Fibroblast of lung (primary cell): Measurements from ENCODE around the gene KLK7.

ENCODE experiments used
- EZH2 ChIP-seq: IDR thresholded peaks from 2 replicates; pipeline ENCODE4 v1.5.1; 2012; ENCODE audit warnings: low read length, control low read depth, mild to moderate bottlenecking; ENCODE audit errors: missing control alignments
- TF ChIP-seq, protein P1 (sequence below), 2 donors: IDR thresholded peaks in 1 of 2; conservative IDR thresholded peaks in 1 of 2; 1 replicate in 1 of 2; 2 replicates in 1 of 2; pipeline ENCODE4 v1.5.1; 2011 to 2012; ENCODE audit warnings: low read length in 2 of 2, control low read depth in 1 of 2, inconsistent platforms in 1 of 2, low read depth in 1 of 2, mild to moderate bottlenecking in 1 of 2

- TF ChIP-seq, protein P1, sequence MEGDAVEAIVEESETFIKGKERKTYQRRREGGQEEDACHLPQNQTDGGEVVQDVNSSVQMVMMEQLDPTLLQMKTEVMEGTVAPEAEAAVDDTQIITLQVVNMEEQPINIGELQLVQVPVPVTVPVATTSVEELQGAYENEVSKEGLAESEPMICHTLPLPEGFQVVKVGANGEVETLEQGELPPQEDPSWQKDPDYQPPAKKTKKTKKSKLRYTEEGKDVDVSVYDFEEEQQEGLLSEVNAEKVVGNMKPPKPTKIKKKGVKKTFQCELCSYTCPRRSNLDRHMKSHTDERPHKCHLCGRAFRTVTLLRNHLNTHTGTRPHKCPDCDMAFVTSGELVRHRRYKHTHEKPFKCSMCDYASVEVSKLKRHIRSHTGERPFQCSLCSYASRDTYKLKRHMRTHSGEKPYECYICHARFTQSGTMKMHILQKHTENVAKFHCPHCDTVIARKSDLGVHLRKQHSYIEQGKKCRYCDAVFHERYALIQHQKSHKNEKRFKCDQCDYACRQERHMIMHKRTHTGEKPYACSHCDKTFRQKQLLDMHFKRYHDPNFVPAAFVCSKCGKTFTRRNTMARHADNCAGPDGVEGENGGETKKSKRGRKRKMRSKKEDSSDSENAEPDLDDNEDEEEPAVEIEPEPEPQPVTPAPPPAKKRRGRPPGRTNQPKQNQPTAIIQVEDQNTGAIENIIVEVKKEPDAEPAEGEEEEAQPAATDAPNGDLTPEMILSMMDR (conservative IDR thresholded peaks at IDR 0.05 in 1 of 2, IDR thresholded peaks at IDR 0.05 in 1 of 2; ENCODE audit: low read depth in 1 of 2, low read length in 2 of 2), result no peak
- TF ChIP-seq EZH2, result no peak
These were observed 26.1 kb downstream of the KLK7 start for GRCh38 chr19:50957587-50957986.
